ENCODE data around the gene UGT1A1. TPM values are rescaled to one million over a fixed set of nuclear protein-coding genes. Genes with fewer than 3 reads are reported as not detected.
A peak's percentile ranks its signal among the peaks of the same experiment; 100 is the strongest.

UGT1A1 gene
- total and polyA plus RNA-seq, 10 donors: not detected

DNA sequence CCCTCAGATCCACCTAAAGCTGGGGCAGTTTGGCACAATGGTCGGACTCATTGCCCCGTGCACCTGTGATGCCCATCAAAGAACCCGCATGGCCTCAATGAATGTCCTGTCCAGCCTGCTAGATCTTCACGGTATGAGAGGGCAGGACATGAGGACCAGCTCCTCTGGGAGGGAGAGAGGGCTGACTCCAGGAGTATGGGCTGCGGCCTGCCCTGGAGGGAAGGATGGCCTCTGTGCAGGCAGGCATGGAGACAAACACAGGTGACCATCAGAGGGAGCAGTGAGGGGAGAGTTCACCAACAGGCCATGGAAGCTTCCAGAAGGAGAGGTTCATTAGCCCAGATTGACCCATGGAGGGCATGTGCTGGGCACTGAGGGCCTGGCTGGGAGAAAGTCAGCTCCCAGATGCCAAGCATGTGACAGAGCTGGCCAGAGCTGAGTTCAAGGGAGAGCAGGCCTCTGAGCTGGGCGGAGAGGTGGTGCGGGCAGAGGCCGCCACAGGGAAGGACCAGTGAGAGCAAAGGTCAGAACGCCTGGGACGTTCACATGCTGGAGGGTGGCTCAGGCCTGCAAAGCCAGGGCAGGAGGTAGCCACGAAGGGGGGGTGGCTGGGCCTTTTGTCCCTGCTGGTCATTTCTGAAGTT is 58.0 kb downstream of the UGT1A1 start:
- H3K4me3 ChIP-seq: no peak overlapping the region
- H3K9me3 ChIP-seq: peaks cover 0 to 4% (median 0%) of the 10 kb centered on the region in 8 donors
- H3K27me3 ChIP-seq (replicated peaks in 1 of 7): peaks cover 0 to 13% (median 0%) of the 10 kb centered on the region in 7 donors
- H3K4me1 ChIP-seq: no peaks in the 10 kb centered on the region
- H3K36me3 ChIP-seq: no peaks in the 10 kb centered on the region
- intact Hi-C loops (cut with DNase I; ENCODE audit: low total_unique reads): no loop called here
- H3K27ac ChIP-seq: no peak overlapping the region
- 86 to 93% (median 91%) methylated on average over 7 to 11 of the region's 11 CpGs for WGBS, 5 donors
- DNase-seq: peak; percentile 59
- TF ChIP-seq, protein P1, sequence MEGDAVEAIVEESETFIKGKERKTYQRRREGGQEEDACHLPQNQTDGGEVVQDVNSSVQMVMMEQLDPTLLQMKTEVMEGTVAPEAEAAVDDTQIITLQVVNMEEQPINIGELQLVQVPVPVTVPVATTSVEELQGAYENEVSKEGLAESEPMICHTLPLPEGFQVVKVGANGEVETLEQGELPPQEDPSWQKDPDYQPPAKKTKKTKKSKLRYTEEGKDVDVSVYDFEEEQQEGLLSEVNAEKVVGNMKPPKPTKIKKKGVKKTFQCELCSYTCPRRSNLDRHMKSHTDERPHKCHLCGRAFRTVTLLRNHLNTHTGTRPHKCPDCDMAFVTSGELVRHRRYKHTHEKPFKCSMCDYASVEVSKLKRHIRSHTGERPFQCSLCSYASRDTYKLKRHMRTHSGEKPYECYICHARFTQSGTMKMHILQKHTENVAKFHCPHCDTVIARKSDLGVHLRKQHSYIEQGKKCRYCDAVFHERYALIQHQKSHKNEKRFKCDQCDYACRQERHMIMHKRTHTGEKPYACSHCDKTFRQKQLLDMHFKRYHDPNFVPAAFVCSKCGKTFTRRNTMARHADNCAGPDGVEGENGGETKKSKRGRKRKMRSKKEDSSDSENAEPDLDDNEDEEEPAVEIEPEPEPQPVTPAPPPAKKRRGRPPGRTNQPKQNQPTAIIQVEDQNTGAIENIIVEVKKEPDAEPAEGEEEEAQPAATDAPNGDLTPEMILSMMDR (IDR thresholded peaks at IDR 0.05 in 8 of 11, conservative IDR thresholded peaks at IDR 0.05 in 3 of 11): no peak
- TF ChIP-seq POLR2AphosphoS5 (IDR thresholded peaks at IDR 0.05): no peak

DNA sequence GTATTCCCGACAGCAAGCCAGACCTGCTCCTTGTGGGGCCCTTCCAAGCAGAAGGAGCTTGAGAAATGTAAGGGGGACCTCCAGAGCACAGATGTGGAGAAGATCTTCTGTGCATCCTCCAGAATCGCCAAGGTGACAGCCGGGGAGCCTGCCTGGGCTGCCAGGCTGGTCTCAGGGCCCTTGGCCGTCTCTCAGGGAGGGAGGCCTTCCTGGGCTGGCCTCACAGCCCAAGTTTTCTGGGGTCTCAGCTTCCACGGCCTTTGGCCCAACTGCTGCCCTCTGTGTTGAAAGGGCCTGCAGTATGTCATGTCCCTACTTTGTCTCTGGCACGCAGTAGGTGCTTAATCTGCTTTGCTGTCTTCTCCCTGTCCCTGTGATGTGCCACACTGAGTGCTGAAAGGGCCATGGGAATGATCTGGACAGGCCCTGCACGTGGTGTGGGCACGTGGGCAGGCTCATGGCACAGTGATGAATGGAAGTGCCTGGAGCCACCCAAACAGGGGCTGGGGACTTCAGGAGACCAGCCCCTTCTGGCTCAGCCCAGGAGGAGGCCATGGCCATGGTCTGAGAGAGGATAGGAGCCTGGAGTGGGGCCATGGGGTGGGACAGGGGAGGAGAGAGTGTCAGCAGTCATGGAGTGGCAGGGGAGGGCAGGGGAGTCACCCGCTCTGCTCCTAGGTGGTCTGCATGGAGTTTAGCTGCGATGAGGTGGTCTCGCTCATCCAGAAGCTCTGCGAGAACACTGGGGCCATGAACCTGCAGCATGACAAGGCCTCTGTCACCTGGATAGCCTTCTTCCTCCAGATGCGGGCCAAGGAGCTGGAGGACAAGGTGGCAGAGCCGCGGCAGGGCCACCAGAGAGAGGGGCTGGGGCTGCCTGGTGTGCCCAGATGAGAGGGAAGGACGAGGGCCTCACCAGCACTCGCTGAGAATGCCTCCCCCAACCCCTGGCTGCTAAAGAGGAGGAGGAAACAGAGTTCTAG is 58.9 kb downstream of the UGT1A1 start:
- Histone ChIP-seq H3K36me3 (no peaks in the 10 kb centered on the region), H3K4me3 (no peak overlapping the region), H3K9me3 (peaks cover 0 to 4% (median 0%) of the 10 kb centered on the region in 8 donors), H3K27ac (no peak overlapping the region), H3K27me3 (replicated peaks in 1 of 7) (peaks cover 0 to 13% (median 0%) of the 10 kb centered on the region in 7 donors), H3K4me1 (no peaks in the 10 kb centered on the region)
- intact Hi-C loops (cut with DNase I; ENCODE audit: low total_unique reads): no loop called here
- 62 to 80% (median 74%) methylated on average over 10 to 17 of the region's 17 CpGs for WGBS, 5 donors
- TF ChIP-seq, protein P1 (IDR thresholded peaks at IDR 0.05 in 8 of 11, conservative IDR thresholded peaks at IDR 0.05 in 3 of 11): no peak
- TF ChIP-seq POLR2AphosphoS5 (IDR thresholded peaks at IDR 0.05) (no peak), POLR2A (IDR thresholded peaks at IDR 0.05) (no peak)
- DNase-seq: peak; percentile 60

DNA sequence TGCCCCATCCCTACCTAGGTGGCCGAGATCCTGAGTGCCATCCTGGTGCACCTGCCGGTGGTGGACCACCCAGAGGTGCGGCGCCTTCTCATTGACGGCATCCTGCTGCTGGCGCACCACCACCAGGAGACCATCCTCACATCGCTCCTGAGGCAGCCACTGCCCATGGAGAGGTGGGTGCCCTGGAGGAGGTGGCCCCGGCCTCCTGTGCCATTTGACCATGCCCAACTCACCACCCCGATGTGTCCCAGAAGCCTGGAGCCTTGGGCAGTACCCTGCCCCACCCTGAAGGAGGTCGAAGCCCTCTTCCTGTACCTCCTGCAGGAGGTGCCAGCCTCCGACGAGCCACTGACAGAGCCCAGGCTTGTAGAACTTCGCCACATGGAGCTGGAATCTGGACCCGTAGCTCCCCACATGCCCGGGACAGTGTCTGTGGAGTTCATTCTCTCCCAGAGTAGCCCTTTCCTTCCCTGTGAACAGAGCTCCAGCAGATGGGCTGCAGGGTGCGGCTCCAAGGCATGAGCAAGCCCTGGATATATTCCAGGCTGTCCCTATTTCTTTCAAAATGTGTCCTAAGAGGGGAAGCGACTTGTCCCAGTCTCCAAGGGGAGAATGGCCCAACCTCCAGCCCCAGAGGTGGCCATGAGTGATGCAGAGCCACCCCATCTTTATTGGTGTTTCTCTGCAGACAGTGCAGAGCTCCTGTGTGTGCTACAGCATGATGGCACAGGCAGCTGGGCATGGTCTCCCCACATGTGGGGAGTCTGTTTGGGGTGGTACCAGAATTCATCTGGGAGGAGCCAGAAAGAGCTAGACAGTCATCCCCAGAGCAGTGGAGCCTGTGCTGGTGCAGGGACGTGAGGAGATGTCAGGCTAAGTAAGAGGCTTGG is 60.1 kb downstream of the UGT1A1 start:
- TF ChIP-seq, protein P1 (IDR thresholded peaks at IDR 0.05 in 8 of 11, conservative IDR thresholded peaks at IDR 0.05 in 3 of 11): no peak
- TF ChIP-seq POLR2A (IDR thresholded peaks at IDR 0.05): no peak
- TF ChIP-seq POLR2AphosphoS5 (IDR thresholded peaks at IDR 0.05): no peak
- intact Hi-C loops (cut with DNase I; ENCODE audit: low total_unique reads): no loop called here
- no peaks in the 10 kb centered on the region for H3K36me3 ChIP-seq
- H3K4me1 ChIP-seq: no peaks in the 10 kb centered on the region
- peak; percentile 58 for DNase-seq
- WGBS, 5 donors: 78 to 88% (median 84%) methylated on average over 14 to 18 of the region's 18 CpGs
- no peak overlapping the region for H3K27ac ChIP-seq
- H3K27me3 ChIP-seq (replicated peaks in 1 of 7): peaks cover 0 to 9% (median 0%) of the 10 kb centered on the region in 7 donors
- no peak overlapping the region for H3K4me3 ChIP-seq
- H3K9me3 ChIP-seq: peaks cover 0 to 4% (median 0%) of the 10 kb centered on the region in 8 donors

Data from spleen (tissue), 11 donors.